Measurements from ENCODE around the gene MYH9. TPM values are rescaled to one million over a fixed set of nuclear protein-coding genes. Genes with fewer than 3 reads are reported as not detected.

MYH9 gene
- total RNA-seq, 2 experiments from 2014 or later = 901 to 925 TPM

- Histone ChIP-seq H3K36me3 (ENCODE audit: insufficient read depth, low read length) (peaks cover 86% of the 10 kb centered on the region), H3K4me3 (ENCODE audit: low read length) (no peak overlapping the region), H3K4me1 (ENCODE audit: insufficient read depth, low read length) (peaks cover 37% of the 10 kb centered on the region), H3K27ac (ENCODE audit: low read depth in 1 of 2, low read length in 2 of 2) (no peak overlapping the region), H3K27me3 (ENCODE audit: control insufficient read depth in 1 of 2, insufficient read depth in 2 of 2, low read length in 2 of 2) (no peaks in the 10 kb centered on the region), H3K9me3 (ENCODE audit: control insufficient read depth in 1 of 2, insufficient read depth in 1 of 2, low read length in 2 of 2) (no peaks in the 10 kb centered on the region)
- Mint-ChIP-seq H3K4me1 (ENCODE audit: low read depth) (peaks cover 24% of the 10 kb centered on the region), H3K4me3 (no peak overlapping the region), H3K27ac (no peak overlapping the region), H3K9me3 (no peaks in the 10 kb centered on the region), H3K27me3 (no peaks in the 10 kb centered on the region), H3K36me3 (ENCODE audit: low read depth) (peaks cover 87% of the 10 kb centered on the region)
- no peak for TF ChIP-seq CTCF (IDR thresholded peaks at IDR 0.05)
- ChIA-PET POLR2A (no interaction called here), CTCF (interaction anchor here (1.0 kb wide), 1 partner anchor 17 kb away, joined by 3 read pairs; no protein-coding TSS in a partner anchor)
- DNase-seq (peak in 1 of 14 experiments; percentile 26), ATAC-seq (ENCODE audit: poor library complexity) (no peak)
- intact Hi-C loops (cut with DNase I, micrococcal nuclease) = no loop called here
Observed at GRCh38 chr22:36284171-36284571, 103.6 kb downstream of the MYH9 start.

- Histone ChIP-seq H3K27ac (ENCODE audit: low read depth in 1 of 2, low read length in 2 of 2) (no peak overlapping the region), H3K36me3 (ENCODE audit: insufficient read depth, low read length) (peaks cover 70% of the 10 kb centered on the region), H3K9me3 (ENCODE audit: control insufficient read depth in 1 of 2, insufficient read depth in 1 of 2, low read length in 2 of 2) (no peaks in the 10 kb centered on the region), H3K4me1 (ENCODE audit: insufficient read depth, low read length) (peaks cover 27% of the 10 kb centered on the region), H3K4me3 (ENCODE audit: low read length) (no peak overlapping the region), H3K27me3 (ENCODE audit: control insufficient read depth in 1 of 2, insufficient read depth in 2 of 2, low read length in 2 of 2) (no peaks in the 10 kb centered on the region)
- TF ChIP-seq CTCF (IDR thresholded peaks at IDR 0.05) = no peak
- Mint-ChIP-seq H3K4me3 (no peak overlapping the region), H3K9me3 (no peaks in the 10 kb centered on the region), H3K27ac (no peak overlapping the region), H3K27me3 (no peaks in the 10 kb centered on the region), H3K4me1 (ENCODE audit: low read depth) (peaks cover 22% of the 10 kb centered on the region), H3K36me3 (ENCODE audit: low read depth) (peaks cover 77% of the 10 kb centered on the region)
- ATAC-seq (ENCODE audit: poor library complexity) (no peak), DNase-seq (peak in 1 of 14 experiments; percentile 2)
- intact Hi-C loops (cut with DNase I, micrococcal nuclease) = no loop called here
- ChIA-PET POLR2A (no interaction called here), CTCF (no interaction called here)
Observed at GRCh38 chr22:36282328-36282831, 105.4 kb downstream of the MYH9 start.

DNA sequence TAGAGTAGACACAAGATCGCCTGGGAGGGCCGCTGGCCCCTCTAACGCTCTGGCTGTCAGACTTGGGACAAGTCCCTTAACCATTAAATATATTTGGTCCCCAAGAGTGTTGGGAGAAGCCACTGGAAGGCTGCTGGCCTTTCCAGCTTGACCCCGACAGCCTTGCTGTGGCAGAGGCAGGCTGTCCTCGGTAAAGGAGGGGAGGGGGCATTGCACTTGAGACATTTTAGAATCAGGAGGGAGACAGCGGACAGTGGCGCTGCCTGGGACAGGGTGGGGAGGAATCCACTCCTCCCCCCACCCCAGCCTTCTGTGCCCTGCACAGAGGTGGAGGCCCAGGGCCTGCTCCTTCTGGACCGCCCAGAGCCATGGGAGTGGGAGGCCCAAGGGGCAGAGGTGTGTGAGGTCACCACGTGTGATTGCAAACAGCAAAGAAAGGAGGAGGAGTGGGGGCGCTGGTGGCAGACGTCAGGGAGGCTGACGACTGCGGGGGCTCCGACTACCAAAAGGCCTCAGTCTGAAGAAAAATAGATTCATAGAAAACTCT, 105.9 kb downstream of the MYH9 start:
- Mint-ChIP-seq H3K36me3 (ENCODE audit: low read depth) (peaks cover 71% of the 10 kb centered on the region), H3K4me3 (no peak overlapping the region), H3K27me3 (no peaks in the 10 kb centered on the region), H3K27ac (peak overlapping the region; percentile 8), H3K9me3 (no peaks in the 10 kb centered on the region), H3K4me1 (ENCODE audit: low read depth) (peaks cover 19% of the 10 kb centered on the region)
- DNase-seq (peak in 1 of 14 experiments; percentile 3), ATAC-seq (ENCODE audit: poor library complexity) (no peak)
- H3K36me3 ChIP-seq (ENCODE audit: insufficient read depth, low read length) = peaks cover 65% of the 10 kb centered on the region
- H3K9me3 ChIP-seq (ENCODE audit: control insufficient read depth in 1 of 2, insufficient read depth in 1 of 2, low read length in 2 of 2) = no peaks in the 10 kb centered on the region
- CTCF ChIA-PET = no interaction called here
- peaks cover 25% of the 10 kb centered on the region for H3K4me1 ChIP-seq (ENCODE audit: insufficient read depth, low read length)
- H3K27ac ChIP-seq (ENCODE audit: low read depth in 1 of 2, low read length in 2 of 2) = no peak overlapping the region
- TF ChIP-seq CTCF (IDR thresholded peaks at IDR 0.05) = no peak
- no peaks in the 10 kb centered on the region for H3K27me3 ChIP-seq (ENCODE audit: control insufficient read depth in 1 of 2, insufficient read depth in 2 of 2, low read length in 2 of 2)
- POLR2A ChIA-PET = interaction anchor here (1.3 kb wide), 1 partner anchor 33 kb away, joined by 3 read pairs; no protein-coding TSS in a partner anchor
- intact Hi-C loops (cut with DNase I, micrococcal nuclease) = no loop called here
- no peak overlapping the region for H3K4me3 ChIP-seq (ENCODE audit: low read length)
